ENCODE results near the gene AKAP12. TPM values are rescaled to one million over a fixed set of nuclear protein-coding genes. Genes with fewer than 3 reads are reported as not detected.
"Not testable (repeated sequence)": the region's sequence is repeated elsewhere in the genome, so short reads cannot be mapped to it uniquely, and the experiment has no call there.

AKAP12 gene
- total and polyA plus RNA-seq, 4 donors = 9.4 to 110 (median 24.6) TPM

- Histone ChIP-seq H3K27me3 (ENCODE audit: control insufficient read depth in 3 of 3, insufficient read depth in 3 of 3, low read length in 2 of 3) (no peaks in the 10 kb centered on the region), H3K4me1 (ENCODE audit: control insufficient read depth in 5 of 5, insufficient read depth in 5 of 5, low read length in 5 of 5) (peaks cover 0 to 26% (median 17%) of the 10 kb centered on the region in 5 donors), H3K36me3 (ENCODE audit: control insufficient read depth in 4 of 4, insufficient read depth in 4 of 4, low read length in 4 of 4) (peaks cover 1 to 9% (median 3%) of the 10 kb centered on the region in 4 donors), H3K27ac (ENCODE audit: low read depth in 1 of 2, low read length in 1 of 2) (no peak overlapping the region), H3K9ac (ENCODE audit: insufficient read depth in 1 of 2, low read length in 2 of 2) (no peak overlapping the region), H3K4me3 (no peak overlapping the region), H3K9me3 (ENCODE audit: control insufficient read depth in 4 of 4, insufficient read depth in 3 of 4, low read length in 3 of 4) (no peaks in the 10 kb centered on the region)
- WGBS, 2 donors = 84 to 85% methylated on average over 14 of the region's 14 CpGs
- no peak for TF ChIP-seq CTCF (IDR thresholded peaks at IDR 0.05; ENCODE audit: control extremely low read depth, extremely low read depth)
- no peak for ATAC-seq (ENCODE audit: insufficient read depth, low FRiP score)
- DNase-seq = no peak
These were observed 71.3 kb downstream of the AKAP12 start for GRCh38 chr6:151310852-151311767.

DNA sequence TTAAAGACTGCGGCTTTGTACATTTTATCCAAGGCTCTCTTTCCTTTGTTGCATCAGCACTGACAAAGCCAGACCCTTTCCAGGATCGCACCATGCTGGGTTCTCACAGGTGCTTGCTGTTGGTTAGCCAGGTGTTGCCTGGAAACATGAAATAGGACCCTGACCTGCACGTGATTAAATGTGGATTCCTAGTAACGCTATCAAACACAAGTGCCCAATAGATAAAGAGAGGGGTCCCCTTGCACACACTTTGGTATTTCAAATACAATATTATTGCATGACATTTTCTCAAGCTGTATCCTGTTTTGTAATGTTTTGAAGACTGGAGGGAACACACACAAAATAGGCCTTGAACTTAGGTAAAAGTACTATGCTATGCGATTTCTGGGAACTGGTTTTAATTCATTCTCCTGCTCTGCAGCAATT is 73.3 kb downstream of the AKAP12 start:
- H3K4me1 ChIP-seq (ENCODE audit: control insufficient read depth in 5 of 5, insufficient read depth in 5 of 5, low read length in 5 of 5) = peaks cover 4 to 35% (median 8%) of the 10 kb centered on the region in 5 donors
- H3K9me3 ChIP-seq (ENCODE audit: control insufficient read depth in 4 of 4, insufficient read depth in 3 of 4, low read length in 3 of 4) = no peaks in the 10 kb centered on the region
- DNase-seq = no peak
- H3K4me3 ChIP-seq = no peak overlapping the region
- no peak overlapping the region for H3K27ac ChIP-seq (ENCODE audit: low read depth in 1 of 2, low read length in 1 of 2)
- no peak for TF ChIP-seq CTCF (IDR thresholded peaks at IDR 0.05; ENCODE audit: control extremely low read depth, extremely low read depth)
- WGBS, 2 donors = 45 to 67% methylated on average over 5 of the region's 5 CpGs
- no peaks in the 10 kb centered on the region for H3K27me3 ChIP-seq (ENCODE audit: control insufficient read depth in 3 of 3, insufficient read depth in 3 of 3, low read length in 2 of 3)
- peaks cover 0 to 3% (median under 1%) of the 10 kb centered on the region in 4 donors for H3K36me3 ChIP-seq (ENCODE audit: control insufficient read depth in 4 of 4, insufficient read depth in 4 of 4, low read length in 4 of 4)
- ATAC-seq (ENCODE audit: insufficient read depth, low FRiP score) = no peak
- H3K9ac ChIP-seq (ENCODE audit: insufficient read depth in 1 of 2, low read length in 2 of 2) = no peak overlapping the region

GRCh38 chr6:151315661-151316060 is 75.9 kb downstream of the AKAP12 start:
- whole genome bisulfite sequencing, 2 donors = 43 to 67% methylated on average over 3 of the region's 3 CpGs

More at GRCh38 chr6:151315661-151316060, 75.9 kb downstream of the AKAP12 start:
- not testable (repeated sequence) for H3K9ac ChIP-seq (ENCODE audit: insufficient read depth in 1 of 2, low read length in 2 of 2); DNase-seq; H3K27ac ChIP-seq (ENCODE audit: low read depth in 1 of 2, low read length in 1 of 2); H3K4me3 ChIP-seq; H3K36me3 ChIP-seq (ENCODE audit: control insufficient read depth in 4 of 4, insufficient read depth in 4 of 4, low read length in 4 of 4); H3K9me3 ChIP-seq (ENCODE audit: control insufficient read depth in 4 of 4, insufficient read depth in 3 of 4, low read length in 3 of 4); ATAC-seq (ENCODE audit: insufficient read depth, low FRiP score); H3K27me3 ChIP-seq (ENCODE audit: control insufficient read depth in 3 of 3, insufficient read depth in 3 of 3, low read length in 2 of 3)
- peaks cover 0 to 17% (median 4%) of the 10 kb centered on the region in 5 donors for H3K4me1 ChIP-seq (ENCODE audit: control insufficient read depth in 5 of 5, insufficient read depth in 5 of 5, low read length in 5 of 5)

Measured in lung (tissue), 12 donors.